HepG2 (cell line): ENCODE results near the gene ZAR1L. TPM values are rescaled to one million over a fixed set of nuclear protein-coding genes. Genes with fewer than 3 reads are reported as not detected.

Experiments used
- ATAC-seq: fragments of 200-7000 bp; cut with Tn5 transposase; 3 replicates; pipeline ENCODE4 v1.9.1; 2020; ENCODE audit warnings: mild to moderate bottlenecking, moderate library complexity
- BruUV-seq: library from RNA; stranded (reverse); fragments of 400-500 nt; replicated peaks from 2 replicates; lab custom pipeline; 2021; lab: Mats Ljungman, UMichigan
- CTCF ChIA-PET: fragments of 300-600 bp; formaldehyde crosslinking; extraction: SDS; loops from one replicate; lab custom pipeline; 2021; ENCODE audit warnings: low total read pairs, inconsistent platforms, low intra/inter-chr PET ratio; lab: Yijun Ruan, JAX
- POLR2A ChIA-PET: fragments of 350-600 bp; sonication (Branson Sonifier 250); formaldehyde crosslinking; loops from one replicate; lab custom pipeline; 2020; ENCODE audit warnings: antibody characterized with exemption, inconsistent platforms; lab: Yijun Ruan, JAX
- DNase-seq: peaks from one replicate; pipeline ENCODE4 v3.0.0-alpha.2; 2015; ENCODE audit warnings: low spot score
- FAIRE-seq: peaks from 3 replicates; lab custom pipeline; 2011; peaks lifted over from hg19 to GRCh38; lab: Jason Lieb, UNC
- H2AFZ ChIP-seq: one replicate; pipeline ENCODE4 v1.6.1; 2011; ENCODE audit warnings: low read length, inconsistent platforms
- H3K27ac ChIP-seq: fragments of 300-600 bp; 3 replicates; pipeline ENCODE4 v1.8.0; 2011; ENCODE audit warnings: mixed run types, mild to moderate bottlenecking, mixed read lengths, low read length, inconsistent platforms; ENCODE audit not compliant: insufficient read depth; ENCODE audit errors: extremely low read length
- H3K27me3 ChIP-seq, 2 experiments: fragments of 200-600 bp in 1 of 2; 2 replicates in 1 of 2; 3 replicates in 1 of 2; pipeline versions ENCODE4 v1.6.0 to v1.8.0; 2011; ENCODE audit warnings: low read length in 2 of 2, mild to moderate bottlenecking in 2 of 2, moderate library complexity in 2 of 2, inconsistent platforms in 1 of 2; ENCODE audit not compliant: insufficient read depth in 2 of 2, control insufficient read depth in 1 of 2
- H3K36me3 ChIP-seq, 2 experiments: fragments of 200-600 bp in 1 of 2; replicated peaks in 1 of 2; 2 replicates in 1 of 2; 3 replicates in 1 of 2; pipeline versions ENCODE4 v1.5.1 to v1.8.0; 2011; ENCODE audit warnings: low read length in 2 of 2, inconsistent platforms in 1 of 2; ENCODE audit not compliant: insufficient read depth in 2 of 2, control insufficient read depth in 1 of 2
- H3K4me1 ChIP-seq: 2 replicates; pipeline ENCODE4 v1.5.1; 2012; ENCODE audit warnings: low read length, inconsistent platforms; ENCODE audit not compliant: insufficient read depth
- H3K4me2 ChIP-seq: 2 replicates; pipeline ENCODE4 v1.6.0; 2011; ENCODE audit warnings: low read depth, low read length, inconsistent platforms
- H3K4me3 ChIP-seq, 3 experiments: fragments of 200-600 bp in 1 of 3; sonication (generic), shearing (Covaris generic) in 1 of 3; replicated peaks in 1 of 3; 2 replicates each; pipeline ENCODE4 v1.5.1; 2011 to 2016; ENCODE audit warnings: low read length in 3 of 3, inconsistent platforms in 2 of 3, low read depth in 2 of 3, mild to moderate bottlenecking in 2 of 3, control low read depth in 1 of 3, mixed read lengths in 1 of 3; ENCODE audit not compliant: insufficient read depth in 1 of 3
- H3K79me2 ChIP-seq: one replicate; pipeline ENCODE4 v1.6.1; 2011; ENCODE audit warnings: low read length, inconsistent platforms; ENCODE audit not compliant: insufficient read depth
- H3K9ac ChIP-seq: 2 replicates; pipeline ENCODE4 v1.6.0; 2011; ENCODE audit warnings: mild to moderate bottlenecking, low read depth, low read length, inconsistent platforms; ENCODE audit not compliant: insufficient read depth
- H3K9me3 ChIP-seq: 2 replicates; pipeline ENCODE4 v1.5.1; 2012; ENCODE audit warnings: mild to moderate bottlenecking, low read length
- H4K20me1 ChIP-seq: 2 replicates; pipeline ENCODE4 v1.6.0; 2011; ENCODE audit warnings: inconsistent platforms, mild to moderate bottlenecking, low read length, moderate library complexity; ENCODE audit not compliant: insufficient read depth
- ARID3A ChIP-seq: IDR thresholded peaks from 2 replicates; pipeline ENCODE4 v1.6.1; 2012; ENCODE audit warnings: low read depth, low read length, improper control_type of control experiment
- IRX3 ChIP-seq: sonication (generic); formaldehyde crosslinking; IDR thresholded peaks from 2 replicates; pipeline ENCODE4 v1.8.1; 2023; ENCODE audit warnings: mild to moderate bottlenecking, low read depth, missing genetic modification reagents, borderline replicate concordance
- RFX1 ChIP-seq: fragments of 450-650 bp; IDR thresholded peaks from 2 replicates; pipeline ENCODE4 v1.6.1; 2017
- ZNF12 ChIP-seq: sonication (generic); formaldehyde crosslinking; IDR thresholded peaks from 2 replicates; pipeline ENCODE4 v1.5.0; 2020; ENCODE audit warnings: missing genetic modification reagents
- WGBS: methylation state at CpG from one replicate; pipeline ENCODE4 v1.1.6; 2017; ENCODE audit warnings: low lambda C conversion rate; 5-methylcytosine and 5-hydroxymethylcytosine counted together
- in situ Hi-C: cut with HindIII; loops from 2 replicates; pipeline ENCODE4 v1.10.0; 2017; ENCODE audit warnings: low pct_unique_long_range_greater_than_20kb; ENCODE audit not compliant: extremely low pct_ligation_motif_present
- intact Hi-C: fragments of 100-400 bp; cut with micrococcal nuclease; formaldehyde crosslinking; loops from one replicate; pipeline ENCODE4 v1.10.0; 2022; ENCODE audit not compliant: unreplicated experiment
- polyA plus RNA-seq, 8 experiments: library from polyadenylated mRNA; depleted of rRNA in 3 of 8; stranded (reverse) in 7 of 8; unstranded in 1 of 8; fragments of >200 nt; fragmentation: Illumina TruSeq in 4 of 8; extraction: Trizol in 4 of 8; gene quantifications; 2 replicates each; pipeline versions ENCODE4 v1.2.1 to v1.2.3, GENCODE V29; 2011 to 2016; ENCODE audit warnings: low read depth in 4 of 8, missing spikeins in 1 of 8, mixed read lengths in 1 of 8; ENCODE audit not compliant: insufficient read depth in 1 of 8
- total RNA-seq, 5 experiments: library from RNA; depleted of rRNA; stranded (reverse); fragments of >200 nt; fragmentation: Illumina TruSeq; extraction: Trizol; gene quantifications; 2 replicates each; pipeline ENCODE4 v1.2.3, GENCODE V29; 2016; ENCODE audit warnings: low read depth in 1 of 5
- TF ChIP-seq, protein P1 (sequence below): IDR thresholded peaks from 2 replicates; pipeline ENCODE4 v1.6.1; 2016; ENCODE audit warnings: missing compliant biosample characterization, missing genetic modification reagents, borderline replicate concordance

Gene ZAR1L
- total and polyA plus RNA-seq, 2 of the 13 experiments (the other 11 are each of a cell fraction or from before 2014, with no cell fraction given) = 0.09 TPM; not detected in 1

DNA sequence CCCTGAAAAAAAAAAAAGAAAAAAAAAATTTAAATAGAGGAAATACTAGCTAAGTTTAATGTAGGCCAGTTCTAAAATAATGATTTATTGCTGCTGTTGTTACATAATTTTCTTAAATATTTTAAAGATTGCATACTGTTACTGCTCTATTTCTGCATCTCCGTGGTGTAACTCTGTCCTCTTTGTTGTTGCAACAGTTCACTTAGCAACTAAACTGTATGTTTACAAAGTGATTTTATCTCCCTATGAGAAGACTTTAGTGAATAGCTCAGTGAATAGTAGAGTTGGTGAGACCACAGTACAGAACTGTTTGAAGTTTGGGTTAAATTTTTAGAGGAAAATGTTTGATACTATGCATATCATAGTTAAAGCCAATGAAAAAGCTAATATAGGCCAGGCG lies 19.5 kb upstream of the ZAR1L start:
- Histone ChIP-seq H3K36me3 (peaks cover 6 to 57% of the 10 kb centered on the region in 2 experiments), H3K4me3 (no peak overlapping the region), H3K9me3 (no peaks in the 10 kb centered on the region), H3K4me2 (no peak overlapping the region), H3K27ac (peak overlapping the region; percentile 17), H3K27me3 (no peaks in the 10 kb centered on the region), H2AFZ (no peak overlapping the region), H3K4me1 (0 out of 2 replicates have a peak, but pooled peaks cover 5% of the 10 kb centered on the region), H3K9ac (no peak overlapping the region), H3K79me2 (no peaks in the 10 kb centered on the region), H4K20me1 (no peaks in the 10 kb centered on the region)
- TF ChIP-seq RFX1 (0 out of 2 replicates have a peak, but pooled peaks have one; percentile 19), ZNF12 (CRISPR knock-in tag) (0 out of 2 replicates have a peak, but pooled peaks have one; percentile 16), IRX3 (CRISPR knock-in tag) (no peak), ARID3A (no peak)
- TF ChIP-seq, protein P1, sequence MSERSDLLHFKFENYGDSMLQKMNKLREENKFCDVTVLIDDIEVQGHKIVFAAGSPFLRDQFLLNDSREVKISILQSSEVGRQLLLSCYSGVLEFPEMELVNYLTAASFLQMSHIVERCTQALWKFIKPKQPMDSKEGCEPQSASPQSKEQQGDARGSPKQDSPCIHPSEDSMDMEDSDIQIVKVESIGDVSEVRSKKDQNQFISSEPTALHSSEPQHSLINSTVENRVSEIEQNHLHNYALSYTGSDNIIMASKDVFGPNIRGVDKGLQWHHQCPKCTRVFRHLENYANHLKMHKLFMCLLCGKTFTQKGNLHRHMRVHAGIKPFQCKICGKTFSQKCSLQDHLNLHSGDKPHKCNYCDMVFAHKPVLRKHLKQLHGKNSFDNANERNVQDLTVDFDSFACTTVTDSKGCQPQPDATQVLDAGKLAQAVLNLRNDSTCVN = no peak
- ChIA-PET CTCF (no interaction called here), POLR2A (interaction anchor here (2.6 kb wide), 1 partner anchor 19 kb away, joined by 7 read pairs; the partner anchor contains the start of genes BRCA2 and ZAR1L)
- DNase-seq (peak; percentile 7), ATAC-seq (peak; percentile 57; the same call in 2 of the 3 replicates), FAIRE-seq (no peak)
- WGBS = 83% methylated on average over 2 of the region's 2 CpGs
- BruUV-seq = no TSS peak
- in situ Hi-C loops = no loop called here
- intact Hi-C loops = no loop called here
